Measurements from ENCODE around the gene INHBE.

The INHBE gene

DNA sequence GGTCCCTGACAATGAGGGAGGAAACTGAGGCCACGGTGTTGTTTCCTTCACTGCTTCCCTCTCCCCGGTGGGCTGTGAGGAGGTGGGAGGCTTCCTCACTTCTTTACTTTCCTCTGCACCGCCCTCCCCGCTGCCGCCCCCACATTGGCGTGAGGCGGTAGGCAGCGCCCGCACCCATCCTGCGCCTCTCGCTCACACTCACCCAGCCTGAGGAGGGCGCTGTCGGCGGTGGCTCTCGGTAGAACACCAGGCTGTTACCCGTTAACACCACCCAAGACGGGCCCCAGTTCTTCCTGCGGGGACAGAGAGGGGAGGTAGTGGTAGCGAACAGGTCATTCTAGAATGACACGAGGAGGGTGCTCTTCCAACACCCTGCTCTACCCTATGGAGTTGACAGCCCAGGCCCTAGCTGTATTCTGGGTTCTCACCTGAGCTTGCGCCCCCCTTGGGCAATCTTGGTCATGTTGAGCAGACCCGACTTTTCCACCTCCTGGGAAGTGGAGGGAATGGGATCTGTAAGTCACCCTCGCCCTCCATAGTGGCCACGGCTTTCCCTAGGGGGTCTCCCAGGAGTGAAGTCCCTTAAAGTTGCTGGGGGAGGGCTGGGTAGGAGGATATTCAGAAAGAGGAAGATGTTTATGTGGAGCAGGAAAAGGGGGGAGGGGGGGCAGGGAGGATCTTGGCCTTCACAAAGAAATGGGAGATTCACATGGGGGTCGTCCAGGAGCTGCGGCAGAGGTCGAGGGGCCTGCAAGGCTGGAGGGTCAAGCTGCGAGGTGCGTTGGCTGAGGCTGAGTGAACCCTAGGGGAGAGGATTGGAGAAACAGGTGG lies 21.3 kb downstream of the INHBE start:
- Histone ChIP-seq H3K27me3 (replicated peaks; ENCODE audit: control insufficient read depth, insufficient read depth, low read length) (no peaks in the 10 kb centered on the region), H3K36me3 (ENCODE audit: control insufficient read depth, insufficient read depth, low read length) (peaks cover 17% of the 10 kb centered on the region), H3K4me3 (replicated peaks; ENCODE audit: low read depth, low read length) (peak overlapping the region; percentile 70)
- TF ChIP-seq, protein P1, sequence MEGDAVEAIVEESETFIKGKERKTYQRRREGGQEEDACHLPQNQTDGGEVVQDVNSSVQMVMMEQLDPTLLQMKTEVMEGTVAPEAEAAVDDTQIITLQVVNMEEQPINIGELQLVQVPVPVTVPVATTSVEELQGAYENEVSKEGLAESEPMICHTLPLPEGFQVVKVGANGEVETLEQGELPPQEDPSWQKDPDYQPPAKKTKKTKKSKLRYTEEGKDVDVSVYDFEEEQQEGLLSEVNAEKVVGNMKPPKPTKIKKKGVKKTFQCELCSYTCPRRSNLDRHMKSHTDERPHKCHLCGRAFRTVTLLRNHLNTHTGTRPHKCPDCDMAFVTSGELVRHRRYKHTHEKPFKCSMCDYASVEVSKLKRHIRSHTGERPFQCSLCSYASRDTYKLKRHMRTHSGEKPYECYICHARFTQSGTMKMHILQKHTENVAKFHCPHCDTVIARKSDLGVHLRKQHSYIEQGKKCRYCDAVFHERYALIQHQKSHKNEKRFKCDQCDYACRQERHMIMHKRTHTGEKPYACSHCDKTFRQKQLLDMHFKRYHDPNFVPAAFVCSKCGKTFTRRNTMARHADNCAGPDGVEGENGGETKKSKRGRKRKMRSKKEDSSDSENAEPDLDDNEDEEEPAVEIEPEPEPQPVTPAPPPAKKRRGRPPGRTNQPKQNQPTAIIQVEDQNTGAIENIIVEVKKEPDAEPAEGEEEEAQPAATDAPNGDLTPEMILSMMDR (IDR thresholded peaks at IDR 0.05; ENCODE audit: insufficient read depth, low read length, poor library complexity, severe bottlenecking): peak; percentile 74
- DNase-seq (ENCODE audit: extremely low read depth, insufficient read length): no peak

DNA sequence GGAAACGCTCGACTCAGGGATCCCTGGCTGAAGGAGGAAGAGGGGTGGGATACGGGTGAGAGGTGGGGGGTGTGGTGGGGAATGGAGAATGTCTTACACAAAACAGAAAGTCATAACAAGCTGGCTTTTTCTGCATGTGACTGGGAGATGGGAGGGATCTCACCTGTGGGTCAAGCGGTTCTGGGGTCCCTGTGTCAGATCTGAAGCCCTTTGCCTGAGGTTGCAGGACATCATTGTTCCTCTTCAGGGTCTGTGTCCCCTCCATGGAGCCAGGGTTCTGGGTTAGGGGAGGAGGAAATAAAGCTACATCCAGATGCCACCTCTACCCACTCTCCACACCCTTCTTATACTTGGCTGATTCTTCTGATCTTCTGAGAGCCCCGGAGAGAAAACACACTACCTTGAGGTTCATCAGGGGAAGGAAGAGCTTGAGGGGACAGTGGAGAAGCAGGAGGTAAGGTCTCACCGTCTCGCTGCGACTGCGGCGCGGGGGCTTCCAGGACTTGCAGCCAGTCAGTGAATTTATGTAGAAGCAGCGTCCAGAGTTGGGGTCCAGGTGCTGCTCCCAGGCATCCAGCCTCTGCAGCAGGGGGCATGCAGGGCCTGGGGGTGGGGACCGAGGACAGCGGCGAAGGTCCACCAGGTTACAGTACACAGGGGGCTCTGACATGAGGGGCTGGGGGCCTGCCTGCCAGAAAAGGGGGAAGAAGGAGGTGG lies 22.0 kb downstream of the INHBE start:
- peak; percentile 37 for DNase-seq (ENCODE audit: extremely low read depth, insufficient read length)
- TF ChIP-seq, protein P1 (IDR thresholded peaks at IDR 0.05; ENCODE audit: insufficient read depth, low read length, poor library complexity, severe bottlenecking): no peak
- Histone ChIP-seq H3K27me3 (replicated peaks; ENCODE audit: control insufficient read depth, insufficient read depth, low read length) (no peaks in the 10 kb centered on the region), H3K4me3 (replicated peaks; ENCODE audit: low read depth, low read length) (peak overlapping the region; percentile 70), H3K36me3 (ENCODE audit: control insufficient read depth, insufficient read depth, low read length) (peaks cover 16% of the 10 kb centered on the region)

DNA sequence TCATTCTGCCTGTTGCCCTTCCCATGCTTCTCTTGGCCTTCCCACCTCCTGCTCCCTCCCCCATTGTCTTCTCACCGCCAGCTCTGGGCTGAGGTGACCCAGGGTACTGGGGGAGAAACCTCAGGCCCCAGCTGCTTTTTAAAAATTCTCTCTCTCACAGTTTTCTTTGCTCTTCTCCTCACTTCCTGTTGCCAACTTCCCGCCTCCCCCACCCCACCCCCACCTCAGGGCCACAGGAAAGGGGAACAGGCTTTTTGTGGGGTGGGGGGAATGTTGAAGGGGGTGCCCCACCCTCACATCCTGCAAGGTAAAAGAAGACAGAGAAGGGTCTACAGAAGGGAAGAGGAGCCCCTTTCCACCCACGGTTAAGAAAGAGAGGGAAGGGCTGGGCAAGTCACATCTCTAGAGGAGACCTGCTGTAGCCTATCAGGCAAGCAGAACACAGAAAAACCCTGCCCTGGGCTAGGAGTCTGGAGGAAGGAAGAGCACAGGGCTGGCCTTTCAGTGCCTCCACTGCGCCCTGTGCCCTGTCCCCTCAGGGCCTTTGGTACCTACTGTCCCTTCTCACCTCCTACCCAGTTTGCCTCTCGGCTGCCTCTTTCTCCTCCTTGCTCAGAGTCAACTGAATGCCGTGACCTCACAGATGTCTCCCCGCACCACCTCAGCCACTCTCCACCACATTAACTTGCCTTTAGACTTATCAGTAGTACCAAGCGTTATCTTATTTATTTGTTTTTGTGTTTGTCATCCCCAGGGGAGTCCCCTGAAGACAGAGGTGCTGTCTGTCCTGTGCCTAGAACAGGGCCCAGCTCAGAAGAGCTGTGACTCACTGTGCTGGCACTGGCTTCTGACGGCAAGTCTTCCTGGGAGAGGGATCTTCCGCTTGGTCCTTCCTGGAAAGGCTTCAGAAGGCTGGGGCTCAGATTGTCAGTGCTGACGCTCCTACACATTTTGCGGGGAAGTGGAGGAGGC lies 22.9 kb downstream of the INHBE start:
- Histone ChIP-seq H3K27me3 (replicated peaks; ENCODE audit: control insufficient read depth, insufficient read depth, low read length) (no peaks in the 10 kb centered on the region), H3K36me3 (ENCODE audit: control insufficient read depth, insufficient read depth, low read length) (peaks cover 11% of the 10 kb centered on the region), H3K4me3 (replicated peaks; ENCODE audit: low read depth, low read length) (peak overlapping the region; percentile 70)
- TF ChIP-seq, protein P1 (IDR thresholded peaks at IDR 0.05; ENCODE audit: insufficient read depth, low read length, poor library complexity, severe bottlenecking): no peak
- peak; percentile 64 for DNase-seq (ENCODE audit: extremely low read depth, insufficient read length)

DNA sequence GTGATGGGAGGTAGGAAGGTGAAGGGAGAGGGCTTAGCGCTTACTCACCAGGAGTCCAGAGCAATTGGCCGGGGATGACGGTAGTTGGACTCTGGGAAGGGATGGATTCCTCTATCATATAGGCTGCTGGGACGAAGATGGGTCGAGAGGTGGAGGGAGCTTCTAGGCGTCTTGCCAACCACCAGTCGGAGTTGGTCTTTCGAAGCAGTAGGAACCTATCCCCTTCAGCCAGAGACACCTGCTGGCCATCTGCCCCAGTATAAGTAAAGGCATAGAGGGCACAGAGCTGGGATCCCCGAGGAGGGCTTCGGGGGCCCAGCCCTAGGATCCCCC lies 23.9 kb downstream of the INHBE start:
- Histone ChIP-seq H3K27me3 (replicated peaks; ENCODE audit: control insufficient read depth, insufficient read depth, low read length) (no peaks in the 10 kb centered on the region), H3K4me3 (replicated peaks; ENCODE audit: low read depth, low read length) (peak overlapping the region; percentile 70), H3K36me3 (ENCODE audit: control insufficient read depth, insufficient read depth, low read length) (peaks cover 7% of the 10 kb centered on the region)
- TF ChIP-seq, protein P1 (IDR thresholded peaks at IDR 0.05; ENCODE audit: insufficient read depth, low read length, poor library complexity, severe bottlenecking): peak; percentile 6
- DNase-seq (ENCODE audit: extremely low read depth, insufficient read length): no peak

DNA sequence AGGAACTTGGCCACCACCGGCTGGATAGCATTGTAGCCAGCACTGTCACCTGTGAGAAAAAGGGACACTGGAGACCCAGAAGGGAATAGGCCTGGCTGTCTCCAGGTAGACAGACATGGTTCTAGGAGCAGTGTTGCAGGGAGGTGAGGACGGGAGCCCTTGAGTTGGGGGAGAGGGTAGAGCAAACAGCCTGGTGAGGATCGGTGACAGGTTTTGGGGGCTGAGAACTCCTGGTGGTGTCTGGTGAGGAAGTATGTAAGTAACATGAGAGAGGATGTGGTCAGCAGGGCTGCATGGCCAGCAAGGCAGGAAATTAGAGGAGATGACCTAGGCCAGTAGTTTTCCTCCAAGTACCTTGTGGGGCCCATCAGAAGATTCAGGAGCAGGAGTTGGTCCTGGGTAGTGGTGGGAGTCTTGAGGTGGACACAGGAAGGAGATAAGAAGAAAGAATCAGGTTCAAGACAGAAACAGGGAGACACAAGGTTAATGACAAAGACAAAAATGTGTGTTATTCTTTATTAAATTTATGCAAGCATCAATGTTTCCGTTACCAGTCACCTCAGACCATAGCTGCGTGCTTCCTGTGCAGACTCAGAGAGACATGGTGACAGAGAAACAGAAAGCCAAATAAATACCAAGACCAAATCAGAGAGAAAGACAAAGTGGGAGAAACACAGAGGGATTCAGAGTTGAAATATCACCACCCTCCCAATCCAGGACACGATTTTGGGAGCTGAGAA lies 24.4 kb downstream of the INHBE start, which contains the start of gene ARHGAP9:
Gene ARHGAP9, minus strand, starts transcription at position 491 of the 740 bp plus-strand sequence. Its CDS starts 460 bp downstream, at position 31.
- TF ChIP-seq, protein P1 (IDR thresholded peaks at IDR 0.05; ENCODE audit: insufficient read depth, low read length, poor library complexity, severe bottlenecking): no peak
- peak; percentile 62 for DNase-seq (ENCODE audit: extremely low read depth, insufficient read length)
- no peaks in the 10 kb centered on the region for H3K27me3 ChIP-seq (replicated peaks; ENCODE audit: control insufficient read depth, insufficient read depth, low read length)
- peak within 1 kb of the TSS; percentile 70 for H3K4me3 ChIP-seq (replicated peaks; ENCODE audit: low read depth, low read length)
- H3K36me3 ChIP-seq (ENCODE audit: control insufficient read depth, insufficient read depth, low read length): peaks cover 7% of the 10 kb centered on the region

Data from GM06990 (cell line).